NCI-H146 treated with DMSO at 0.1 percent for 48 hours (cell line): Measurements from ENCODE around the gene GRID2.

ENCODE experiments used
- DNase-seq: peaks from one replicate; lab custom pipeline; 2025; ENCODE audit not compliant: unreplicated experiment; lab: John Stamatoyannopoulos, UW

GRID2 gene

DNA sequence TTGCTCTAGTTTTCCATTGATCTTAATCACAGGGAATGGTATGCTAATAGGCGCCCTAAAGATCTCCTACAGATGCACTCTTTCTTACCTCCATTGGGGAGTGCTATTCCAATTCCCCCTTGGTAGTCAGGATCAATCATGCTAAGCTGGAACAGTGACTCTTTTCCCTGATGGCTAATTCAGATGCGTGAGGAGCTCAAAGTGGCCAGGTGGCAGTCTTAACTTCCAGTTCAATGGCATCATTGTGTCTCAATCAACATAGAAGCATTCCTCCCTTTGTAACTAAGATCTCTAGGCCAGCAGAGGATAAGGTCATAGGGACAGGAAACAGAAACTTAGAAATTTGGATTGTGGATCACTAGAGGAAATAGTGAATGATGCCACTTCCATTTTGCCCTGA lies 216.8 kb downstream of the GRID2 start:
- no peak for DNase-seq

DNA sequence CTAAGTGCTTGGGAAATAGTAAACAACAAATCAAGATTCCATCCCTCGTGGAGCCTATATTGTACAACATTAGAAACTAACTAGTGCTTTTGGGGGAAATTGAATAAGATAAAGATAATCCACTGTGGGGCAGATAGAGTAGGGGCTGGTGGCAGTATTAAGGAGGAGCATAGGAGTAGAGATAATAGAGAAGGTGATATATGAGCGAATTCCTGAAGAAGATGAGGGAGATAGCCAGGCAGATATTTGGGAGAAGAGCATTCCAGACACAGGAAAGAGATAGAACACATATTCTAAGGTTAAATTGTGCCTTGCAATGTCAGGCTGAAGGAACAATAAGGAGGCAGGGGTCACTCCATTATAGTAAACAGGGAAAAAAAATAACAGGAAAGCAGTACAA lies 218.2 kb downstream of the GRID2 start:
- no peak for DNase-seq

DNA sequence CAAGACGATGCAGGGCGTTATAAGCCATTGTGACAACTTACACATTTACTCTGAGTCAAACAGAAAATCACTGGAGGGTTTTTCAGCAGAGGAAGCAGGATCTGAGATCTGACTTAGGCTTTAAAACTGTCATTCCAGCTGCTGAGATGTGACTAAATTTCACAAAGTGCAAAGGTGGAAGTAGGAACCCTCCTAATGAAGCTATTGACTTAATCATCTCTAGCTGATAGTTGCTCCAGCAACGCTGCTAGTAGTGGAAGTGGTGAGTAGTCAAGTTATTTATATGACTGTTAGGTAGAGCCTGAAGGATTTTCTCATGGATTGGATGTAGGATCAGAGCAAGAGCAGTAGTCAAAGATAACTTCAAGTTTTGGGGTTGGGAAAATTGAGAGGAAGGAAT lies 218.6 kb downstream of the GRID2 start:
- DNase-seq, result no peak

DNA sequence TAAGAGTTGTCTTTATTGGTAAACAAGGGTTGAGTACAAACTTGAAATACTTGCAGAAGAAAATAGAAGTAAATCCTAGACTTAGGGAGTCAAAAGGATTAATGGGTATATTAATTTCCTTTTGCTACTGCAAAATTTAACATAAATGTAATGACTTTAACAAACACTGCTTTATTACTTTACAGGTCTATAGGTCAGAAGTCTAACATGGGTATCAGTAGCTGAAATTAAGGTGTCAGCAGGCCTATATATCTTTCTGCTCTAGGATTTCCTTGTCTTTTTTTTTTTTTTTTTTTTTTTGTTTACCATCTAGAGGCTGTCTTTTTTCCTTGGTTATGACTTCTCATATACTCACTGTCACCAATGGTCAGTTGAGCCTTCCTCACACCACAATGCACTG lies 220.4 kb downstream of the GRID2 start:
- no peak for DNase-seq

GRCh38 chr4:92528541-92528940 lies 224.8 kb downstream of the GRID2 start:
- no peak for DNase-seq

- DNase-seq, result no peak
Observed at GRCh38 chr4:92529510-92529909, 225.7 kb downstream of the GRID2 start.

DNA sequence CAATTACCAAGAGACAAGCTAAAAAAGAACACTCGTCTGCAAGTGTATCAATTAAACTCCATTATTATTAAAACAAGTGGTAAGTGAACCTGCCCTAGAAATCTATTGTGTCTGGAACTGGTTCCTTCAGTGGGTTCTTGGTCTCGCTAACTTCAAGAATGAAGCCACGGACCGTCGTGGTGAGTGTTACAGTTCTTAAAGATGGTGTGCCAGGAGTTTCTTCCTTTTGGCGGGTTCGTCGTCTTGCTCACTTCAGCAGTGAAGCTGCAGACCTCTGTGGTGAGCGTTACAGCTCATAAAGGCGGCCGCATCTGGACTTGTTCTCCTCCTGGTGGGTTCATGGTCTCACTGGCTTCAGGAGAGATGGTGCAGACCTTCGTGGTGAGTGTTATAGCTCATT lies 231.8 kb downstream of the GRID2 start:
- no peak for DNase-seq

DNA sequence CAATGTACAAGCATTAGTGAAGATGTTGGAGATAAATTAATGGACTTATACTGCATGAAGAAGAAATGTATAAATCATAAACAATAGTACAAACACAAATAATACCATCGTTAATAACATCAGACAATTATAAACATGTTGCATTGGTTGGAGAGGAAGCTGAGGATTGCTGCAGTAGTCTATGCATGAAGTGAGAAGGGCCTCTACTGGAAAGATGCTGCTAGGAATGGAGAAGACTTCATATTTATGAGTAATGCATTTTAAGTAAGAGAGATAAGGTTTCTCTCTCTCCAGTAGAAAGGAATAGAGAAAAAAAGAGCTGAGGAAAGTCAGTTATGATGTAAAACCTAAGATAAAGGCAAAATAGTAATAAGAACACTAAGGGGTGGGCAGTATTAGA lies 247.8 kb downstream of the GRID2 start:
- DNase-seq, result no peak

DNA sequence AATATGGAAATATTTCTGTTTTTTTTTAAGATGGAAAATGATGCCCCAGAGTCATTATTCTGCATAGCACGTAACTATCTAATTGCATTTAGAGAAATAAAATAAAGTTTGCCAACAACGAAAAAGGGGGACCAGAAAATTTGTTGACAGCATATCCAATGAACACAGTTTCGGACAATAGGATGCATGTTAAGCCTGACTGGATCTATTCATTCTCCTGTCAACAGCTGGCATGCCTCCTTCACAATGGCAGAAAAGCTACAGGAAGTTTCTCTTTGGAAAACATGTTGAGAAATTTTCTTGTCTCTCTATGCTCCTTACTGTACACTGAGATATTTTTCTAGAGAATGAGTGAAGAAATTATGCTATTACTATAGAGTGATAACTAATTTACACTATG lies 262.5 kb downstream of the GRID2 start:
- DNase-seq, result no peak

GRCh38 chr4:92580816-92581215 lies 277.1 kb downstream of the GRID2 start:
- no peak for DNase-seq

GRCh38 chr4:92599044-92599443 lies 295.3 kb downstream of the GRID2 start:
- DNase-seq, result no peak

GRCh38 chr4:92600638-92601037 lies 296.9 kb downstream of the GRID2 start:
- DNase-seq, result no peak

- DNase-seq, result no peak
Observed at GRCh38 chr4:92606227-92606626, 302.5 kb downstream of the GRID2 start.

DNA sequence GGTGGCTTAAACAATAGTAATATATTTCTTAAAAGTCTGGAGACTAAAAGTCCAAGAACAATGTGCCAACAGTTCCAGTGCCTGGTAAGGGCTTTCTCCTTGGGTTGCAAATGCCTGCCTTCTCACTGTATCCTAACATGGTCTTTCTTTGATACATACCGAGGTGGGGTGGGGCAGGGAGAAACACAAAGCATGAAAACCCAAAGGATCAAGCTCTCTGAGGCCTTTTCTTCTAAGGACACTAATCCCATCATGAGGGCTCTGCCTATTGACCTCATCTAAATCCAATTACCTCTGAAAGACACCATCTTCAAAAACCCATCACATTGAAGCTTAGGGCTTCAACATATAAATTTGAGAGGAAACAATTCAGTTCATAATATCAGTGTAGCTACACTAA lies 311.3 kb downstream of the GRID2 start:
- DNase-seq, result no peak

- no peak for DNase-seq
Observed at GRCh38 chr4:92618968-92619367, 315.2 kb downstream of the GRID2 start.

- DNase-seq, result no peak
Observed at GRCh38 chr4:92629302-92629701, 325.5 kb downstream of the GRID2 start.

GRCh38 chr4:92634882-92635281 lies 331.1 kb downstream of the GRID2 start:
- DNase-seq, result no peak

GRCh38 chr4:92636038-92636806 lies 332.5 kb downstream of the GRID2 start:
- no peak for DNase-seq

- DNase-seq, result no peak
Observed at GRCh38 chr4:92641409-92641808, 337.6 kb downstream of the GRID2 start.

- no peak for DNase-seq
Observed at GRCh38 chr4:92646826-92647225, 343.1 kb downstream of the GRID2 start.

DNA sequence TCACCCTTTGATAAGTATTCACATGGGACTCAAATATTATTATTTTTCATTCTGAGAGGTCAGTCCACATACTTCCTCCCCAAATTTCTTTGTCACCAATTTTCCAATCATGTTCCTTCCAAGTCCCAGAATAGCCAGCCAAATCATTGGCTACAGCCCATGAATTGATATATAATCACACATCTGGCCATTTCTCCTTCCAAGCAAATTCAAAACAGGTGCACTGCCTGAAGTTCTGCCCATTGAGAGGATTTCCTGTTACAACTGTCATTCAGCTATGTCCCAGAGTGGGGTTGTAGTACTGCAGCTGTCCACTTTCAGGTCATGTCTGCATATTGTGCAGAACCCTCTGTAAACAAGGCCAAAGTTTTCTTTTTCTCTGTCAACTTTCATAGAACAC lies 347.8 kb downstream of the GRID2 start:
- DNase-seq, result no peak

DNA sequence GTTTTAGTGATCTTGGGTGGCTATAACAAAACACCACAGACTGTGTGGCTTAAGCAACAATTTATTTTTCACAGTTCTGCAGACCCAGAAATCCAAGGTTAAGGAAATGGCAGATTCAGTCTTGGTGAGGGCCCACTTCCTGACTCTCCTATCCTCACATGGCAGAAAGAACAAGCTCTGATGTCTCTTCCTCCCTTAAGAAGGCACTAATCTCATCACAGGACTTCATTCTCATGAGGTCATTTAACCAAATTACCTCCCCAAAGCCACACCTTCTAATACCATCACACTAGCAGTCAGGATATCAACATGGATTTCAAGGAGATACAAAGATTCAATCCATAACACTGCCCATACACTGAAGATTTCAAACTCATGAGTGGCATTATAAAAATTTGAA lies 350.3 kb downstream of the GRID2 start:
- no peak for DNase-seq

GRCh38 chr4:92657695-92658094 lies 353.9 kb downstream of the GRID2 start:
- DNase-seq, result no peak
